Astrocyte (in vitro differentiated cells and primary cell): ENCODE results near the gene NLGN1.

Experiments
- CTCF ChIP-seq: IDR thresholded peaks from 2 replicates; pipeline ENCODE4 v1.5.1; 2011; ENCODE audit warnings: low read depth, mild to moderate bottlenecking, inconsistent platforms, low read length, moderate library complexity; ENCODE audit not compliant: insufficient read depth
- EZH2 ChIP-seq: IDR thresholded peaks from 2 replicates; pipeline ENCODE4 v1.6.1; 2012; ENCODE audit warnings: mild to moderate bottlenecking, low read length, inconsistent platforms; ENCODE audit not compliant: insufficient read depth

- TF ChIP-seq CTCF: no peak
- TF ChIP-seq EZH2: no peak
Observed at GRCh38 chr3:173397161-173398110, at the start of gene NLGN1.
